RWPE1 (cell line): ENCODE results near the gene AGAP1.

Experiments used
- CTCF ChIA-PET: fragments of 350-600 bp; sonication (Branson Sonifier 250); formaldehyde crosslinking; extraction: SDS; loops from one replicate; lab custom pipeline; 2021; lab: Yijun Ruan, JAX
- POLR2A ChIA-PET: fragments of 400-600 bp; formaldehyde crosslinking; extraction: SDS; loops from one replicate; lab custom pipeline; 2020; ENCODE audit warnings: antibody characterized with exemption; ENCODE audit not compliant: low non-redundant PET; lab: Yijun Ruan, JAX
- DNase-seq: peaks from one replicate; pipeline ENCODE4 v3.0.0; 2012; ENCODE audit warnings: low spot score
- H3K27ac ChIP-seq: fragments of 450-650 bp; 2 replicates; pipeline ENCODE4 v1.5.1; 2017
- TF ChIP-seq, protein P1 (sequence below): fragments of 450-650 bp; conservative IDR thresholded peaks from 2 replicates; pipeline ENCODE4 v1.5.1; 2017; ENCODE audit warnings: low read depth, mild to moderate bottlenecking

Gene AGAP1

GRCh38 chr2:235737840-235738239, 244.0 kb downstream of the AGAP1 start:
- DNase-seq, result no peak
- TF ChIP-seq, protein P1, sequence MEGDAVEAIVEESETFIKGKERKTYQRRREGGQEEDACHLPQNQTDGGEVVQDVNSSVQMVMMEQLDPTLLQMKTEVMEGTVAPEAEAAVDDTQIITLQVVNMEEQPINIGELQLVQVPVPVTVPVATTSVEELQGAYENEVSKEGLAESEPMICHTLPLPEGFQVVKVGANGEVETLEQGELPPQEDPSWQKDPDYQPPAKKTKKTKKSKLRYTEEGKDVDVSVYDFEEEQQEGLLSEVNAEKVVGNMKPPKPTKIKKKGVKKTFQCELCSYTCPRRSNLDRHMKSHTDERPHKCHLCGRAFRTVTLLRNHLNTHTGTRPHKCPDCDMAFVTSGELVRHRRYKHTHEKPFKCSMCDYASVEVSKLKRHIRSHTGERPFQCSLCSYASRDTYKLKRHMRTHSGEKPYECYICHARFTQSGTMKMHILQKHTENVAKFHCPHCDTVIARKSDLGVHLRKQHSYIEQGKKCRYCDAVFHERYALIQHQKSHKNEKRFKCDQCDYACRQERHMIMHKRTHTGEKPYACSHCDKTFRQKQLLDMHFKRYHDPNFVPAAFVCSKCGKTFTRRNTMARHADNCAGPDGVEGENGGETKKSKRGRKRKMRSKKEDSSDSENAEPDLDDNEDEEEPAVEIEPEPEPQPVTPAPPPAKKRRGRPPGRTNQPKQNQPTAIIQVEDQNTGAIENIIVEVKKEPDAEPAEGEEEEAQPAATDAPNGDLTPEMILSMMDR, result no peak
- peak overlapping the region; percentile 68 for H3K27ac ChIP-seq
- ChIA-PET POLR2A (no interaction called here), CTCF (no interaction called here)

- TF ChIP-seq, protein P1, result no peak
- ChIA-PET POLR2A (no interaction called here), CTCF (no interaction called here)
- DNase-seq, result no peak
- peak overlapping the region; percentile 28 for H3K27ac ChIP-seq
These were observed 246.0 kb downstream of the AGAP1 start for GRCh38 chr2:235739704-235740415.

- POLR2A ChIA-PET, result no interaction called here
- no peak overlapping the region for H3K27ac ChIP-seq
- CTCF ChIA-PET, result interaction anchor here (0.6 kb wide), 2 partner anchors 145 to 186 kb away, joined by 3 to 4 read pairs; no protein-coding TSS in a partner anchor
- TF ChIP-seq, protein P1, result 0 out of 2 replicates have a peak, but pooled peaks have one; percentile 24
- DNase-seq, result peak; percentile 32
These were observed 247.0 kb downstream of the AGAP1 start for GRCh38 chr2:235740821-235741220.

DNA sequence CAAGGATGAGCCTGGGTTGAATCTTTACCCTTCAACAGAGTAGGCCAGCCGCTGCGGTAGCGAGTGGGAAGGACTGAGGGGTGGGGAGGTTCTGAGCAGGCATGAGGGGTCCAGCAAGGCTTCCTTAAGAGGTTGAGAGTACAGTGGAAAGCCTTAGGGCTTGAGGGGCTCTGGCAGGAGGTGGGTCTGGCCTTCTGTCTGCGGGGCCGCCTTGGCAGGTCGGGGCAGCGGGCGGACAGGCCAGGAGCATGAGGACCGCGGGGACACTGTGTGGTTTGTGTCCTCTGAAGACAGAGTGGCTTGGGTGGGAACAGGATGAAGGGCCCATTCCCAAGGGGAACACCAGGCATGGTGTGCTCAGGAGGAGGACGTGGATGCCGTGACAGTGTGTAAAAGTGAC, 250.3 kb downstream of the AGAP1 start:
- DNase-seq, result no peak
- H3K27ac ChIP-seq, result peak overlapping the region; percentile 43; the same call in 1 of the 2 replicates
- CTCF ChIA-PET, result interaction anchor here (0.6 kb wide), 1 partner anchor 508 kb away, joined by 3 read pairs; no protein-coding TSS in a partner anchor
- POLR2A ChIA-PET, result no interaction called here
- TF ChIP-seq, protein P1, result no peak

- H3K27ac ChIP-seq, result peak overlapping the region; percentile 87
- CTCF ChIA-PET, result interaction anchor here (0.5 to 3.0 kb wide), 17 partner anchors 13 to 614 kb away, joined by 3 to 67 read pairs (median 3); no protein-coding TSS in a partner anchor
- DNase-seq, result peak; percentile 60
- POLR2A ChIA-PET, result no interaction called here
- TF ChIP-seq, protein P1, result no peak
These were observed 251.8 kb downstream of the AGAP1 start for GRCh38 chr2:235745597-235745996.

DNA sequence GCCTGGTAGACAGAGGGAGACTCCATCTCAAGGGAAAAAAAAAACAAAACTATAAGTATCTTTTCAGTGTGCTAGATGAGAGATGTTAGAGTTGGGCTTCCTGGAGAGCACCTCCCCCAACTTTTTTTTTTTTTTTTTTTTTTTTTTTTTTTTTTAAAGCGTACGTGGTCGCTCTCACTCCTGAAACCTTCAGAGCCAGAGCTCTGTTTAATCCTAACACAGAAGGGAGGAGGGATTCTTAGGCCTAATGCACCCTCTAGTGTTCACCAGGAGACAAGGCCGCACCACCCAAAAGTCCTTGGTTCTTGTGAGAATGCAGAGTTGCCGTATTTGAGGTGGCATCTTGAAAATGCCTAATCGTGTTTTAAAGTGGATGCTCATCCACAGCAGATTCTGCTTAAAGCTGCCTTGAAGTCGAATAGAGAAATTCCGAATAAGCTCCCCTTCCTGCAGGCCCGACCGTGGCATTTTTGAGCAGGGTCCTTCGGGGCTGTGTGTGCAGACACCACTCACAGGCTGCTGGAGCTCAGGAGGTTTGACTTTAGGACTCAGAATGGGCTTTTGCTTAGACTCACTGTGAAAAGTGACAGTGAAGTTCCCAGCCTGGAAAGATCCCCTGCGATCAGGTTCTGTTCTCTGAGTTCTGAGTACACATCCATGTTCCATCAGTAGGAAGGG, 252.6 kb downstream of the AGAP1 start:
- peak overlapping the region; percentile 87 for H3K27ac ChIP-seq
- POLR2A ChIA-PET, result no interaction called here
- TF ChIP-seq, protein P1, result peak; percentile 77
- CTCF ChIA-PET, result interaction anchor here (0.5 to 3.0 kb wide), 27 partner anchors 10 to 615 kb away, joined by 3 to 67 read pairs (median 3); no protein-coding TSS in a partner anchor
- peak; percentile 79 for DNase-seq
